Spinal cord (tissue), 10 donors: ENCODE data around the gene KLHDC7B. TPM values are rescaled to one million over a fixed set of nuclear protein-coding genes. Genes with fewer than 3 reads are reported as not detected.
A peak's percentile ranks its signal among the peaks of the same experiment; 100 is the strongest.

Source experiments
- DNase-seq, 6 donors: peaks; one replicate each; pipeline versions ENCODE4 v3.0.0 to v3.0.0-alpha.2; 2013 to 2015; ENCODE audit warnings: low spot score in 6 of 6, low read depth in 4 of 6
- H3K27ac ChIP-seq: one replicate; pipeline ENCODE4 v1.5.1; 2013; ENCODE audit warnings: low read depth, low read length, control low read depth
- H3K27me3 ChIP-seq: one replicate; pipeline ENCODE4 v1.6.1; 2013; ENCODE audit warnings: low read length; ENCODE audit not compliant: control insufficient read depth, insufficient read depth
- H3K36me3 ChIP-seq: one replicate; pipeline ENCODE4 v1.6.1; 2013; ENCODE audit warnings: low read length; ENCODE audit not compliant: control insufficient read depth, insufficient read depth
- H3K4me1 ChIP-seq: one replicate; pipeline ENCODE4 v1.6.1; 2013; ENCODE audit warnings: low read length; ENCODE audit not compliant: control insufficient read depth, insufficient read depth
- H3K4me3 ChIP-seq: one replicate; pipeline ENCODE4 v1.5.1; 2013; ENCODE audit warnings: low read depth, low read length, control low read depth
- H3K9me3 ChIP-seq: one replicate; pipeline ENCODE4 v1.6.1; 2013; ENCODE audit warnings: low read length; ENCODE audit not compliant: control insufficient read depth, insufficient read depth
- WGBS: methylation state at CpG from one replicate; pipeline ENCODE4 v1.1.5; 2013; ENCODE audit warnings: missing lambda C conversion rate; ENCODE audit not compliant: insufficient coverage; 5-methylcytosine and 5-hydroxymethylcytosine counted together
- polyA plus RNA-seq, 2 donors: library from polyadenylated mRNA; unstranded; fragments of 120-200 nt; gene quantifications; one replicate each; pipeline ENCODE4 v1.2.1, GENCODE V29; 2013; ENCODE audit not compliant: insufficient read length in 2 of 2
- total RNA-seq, 2 donors: library from RNA; depleted of rRNA in 1 of 2; stranded (reverse); fragments of 120-200 nt in 1 of 2; fragments of >200 nt in 1 of 2; gene quantifications; one replicate each; pipeline versions ENCODE4 v1.2.3 to v1.2.4, GENCODE V29; 2013 to 2014
- donor health status: healthy.

The KLHDC7B gene
- total and polyA plus RNA-seq, 4 donors, result 0.06 to 0.22 TPM; not detected in 2

GRCh38 chr22:50528682-50529415 is 16.9 kb upstream of the KLHDC7B start:
- Histone ChIP-seq H3K4me1 (peaks cover 61% of the 10 kb centered on the region), H3K9me3 (no peaks in the 10 kb centered on the region), H3K36me3 (peaks cover 19% of the 10 kb centered on the region), H3K27me3 (peaks cover 50% of the 10 kb centered on the region), H3K4me3 (no peak overlapping the region), H3K27ac (no peak overlapping the region)
- WGBS, result 52% methylated on average over 15 of the region's 15 CpGs
- no peak for DNase-seq

GRCh38 chr22:50529416-50529896 is 16.2 kb upstream of the KLHDC7B start:
- Histone ChIP-seq H3K4me3 (peak overlapping the region; percentile 9), H3K36me3 (peaks cover 13% of the 10 kb centered on the region), H3K4me1 (peaks cover 55% of the 10 kb centered on the region), H3K27ac (no peak overlapping the region), H3K9me3 (no peaks in the 10 kb centered on the region), H3K27me3 (peaks cover 56% of the 10 kb centered on the region)
- 8% methylated on average over 50 of the region's 50 CpGs for WGBS
- peak in 1 of 6 donors; percentile 29 for DNase-seq

- Histone ChIP-seq H3K27ac (peak within 1 kb of the TSS; percentile 15), H3K9me3 (no peaks in the 10 kb centered on the region), H3K4me3 (peak within 1 kb of the TSS; percentile 29), H3K36me3 (peaks cover 9% of the 10 kb centered on the region), H3K4me1 (peaks cover 49% of the 10 kb centered on the region), H3K27me3 (peaks cover 58% of the 10 kb centered on the region)
- 1% methylated on average over 92 of the region's 92 CpGs for WGBS
- peak in 1 of 6 donors; percentile 59 for DNase-seq
Measured at GRCh38 chr22:50529897-50530579, 15.7 kb upstream of the KLHDC7B start, which contains the start of gene TYMP. TSS of gene TYMP (minus strand) at chr22:50530012. CDS start at chr22:50529709, 303 bp downstream.

- 5% methylated on average over 21 of the region's 21 CpGs for WGBS
- no peaks in the 10 kb centered on the region for H3K9me3 ChIP-seq
- peak overlapping the region; percentile 29 for H3K4me3 ChIP-seq
- no peak for DNase-seq
- peaks cover 8% of the 10 kb centered on the region for H3K36me3 ChIP-seq
- peak overlapping the region; percentile 15 for H3K27ac ChIP-seq
- H3K27me3 ChIP-seq, result peaks cover 59% of the 10 kb centered on the region
- peaks cover 48% of the 10 kb centered on the region for H3K4me1 ChIP-seq
Measured at GRCh38 chr22:50530580-50530876, 15.2 kb upstream of the KLHDC7B start.

GRCh38 chr22:50530877-50531545 is 14.7 kb upstream of the KLHDC7B start:
- DNase-seq, result peak in 2 of 6 donors; percentile 46 to 65
- WGBS, result 7% methylated on average over 53 of the region's 53 CpGs
- H3K4me1 ChIP-seq, result peaks cover 48% of the 10 kb centered on the region
- peak overlapping the region; percentile 29 for H3K4me3 ChIP-seq
- peaks cover 8% of the 10 kb centered on the region for H3K36me3 ChIP-seq
- peak overlapping the region; percentile 33 for H3K27ac ChIP-seq
- H3K27me3 ChIP-seq, result peaks cover 62% of the 10 kb centered on the region
- no peaks in the 10 kb centered on the region for H3K9me3 ChIP-seq

GRCh38 chr22:50531546-50531961 is 14.1 kb upstream of the KLHDC7B start:
- H3K27me3 ChIP-seq, result peaks cover 62% of the 10 kb centered on the region
- H3K27ac ChIP-seq, result peak overlapping the region; percentile 33
- WGBS, result 1% methylated on average over 44 of the region's 44 CpGs
- peaks cover 8% of the 10 kb centered on the region for H3K36me3 ChIP-seq
- H3K4me1 ChIP-seq, result peaks cover 46% of the 10 kb centered on the region
- peak in 1 of 6 donors; percentile 29 for DNase-seq
- H3K4me3 ChIP-seq, result peak overlapping the region; percentile 9
- H3K9me3 ChIP-seq, result no peaks in the 10 kb centered on the region

- Histone ChIP-seq H3K27ac (no peak overlapping the region), H3K27me3 (peaks cover 64% of the 10 kb centered on the region), H3K4me3 (peak overlapping the region; percentile 12), H3K9me3 (no peaks in the 10 kb centered on the region), H3K4me1 (peaks cover 40% of the 10 kb centered on the region), H3K36me3 (peaks cover 8% of the 10 kb centered on the region)
- peak in 2 of 6 donors; percentile 37 to 64 for DNase-seq
- 1% methylated on average over 47 of the region's 56 CpGs for WGBS
Measured at GRCh38 chr22:50531962-50532674, 13.6 kb upstream of the KLHDC7B start.

- H3K4me1 ChIP-seq, result peaks cover 34% of the 10 kb centered on the region
- 76% methylated on average over 12 of the region's 19 CpGs for WGBS
- no peak overlapping the region for H3K4me3 ChIP-seq
- H3K27me3 ChIP-seq, result peaks cover 64% of the 10 kb centered on the region
- no peaks in the 10 kb centered on the region for H3K9me3 ChIP-seq
- no peak overlapping the region for H3K27ac ChIP-seq
- no peak for DNase-seq
- H3K36me3 ChIP-seq, result peaks cover 2% of the 10 kb centered on the region
Measured at GRCh38 chr22:50532824-50533796, 12.6 kb upstream of the KLHDC7B start.
